Lower leg skin (tissue), 3 donors: ENCODE results near the gene AIMP1.

Experiments
- CTCF ChIP-seq, 3 donors: fragments of 450-650 bp; IDR thresholded peaks; one replicate each; pipeline ENCODE4 v1.5.1; 2016; ENCODE audit warnings: antibody characterized with exemption in 3 of 3, mild to moderate bottlenecking in 3 of 3, moderate library complexity in 2 of 3
- POLR2A ChIP-seq, 2 donors: fragments of 450-650 bp; IDR thresholded peaks; one replicate each; pipeline ENCODE4 v1.6.1; 2016 to 2017; ENCODE audit warnings: antibody characterized with exemption in 2 of 2, mild to moderate bottlenecking in 1 of 2, moderate library complexity in 1 of 2

GRCh38 chr4:106317815-106318214 is 1.5 kb downstream of the AIMP1 start:
- TF ChIP-seq CTCF (IDR thresholded peaks at IDR 0.05): no peak
- TF ChIP-seq POLR2A (IDR thresholded peaks at IDR 0.05): no peak
